Dedifferentiated amniotic fluid mesenchymal stem cell (primary cell): ENCODE data around the gene COX7A2L.

ENCODE experiments used
- DNase-seq: peaks from one replicate; pipeline ENCODE4 v3.0.0-alpha.2; 2016; ENCODE audit errors: extremely low spot score

COX7A2L gene

DNA sequence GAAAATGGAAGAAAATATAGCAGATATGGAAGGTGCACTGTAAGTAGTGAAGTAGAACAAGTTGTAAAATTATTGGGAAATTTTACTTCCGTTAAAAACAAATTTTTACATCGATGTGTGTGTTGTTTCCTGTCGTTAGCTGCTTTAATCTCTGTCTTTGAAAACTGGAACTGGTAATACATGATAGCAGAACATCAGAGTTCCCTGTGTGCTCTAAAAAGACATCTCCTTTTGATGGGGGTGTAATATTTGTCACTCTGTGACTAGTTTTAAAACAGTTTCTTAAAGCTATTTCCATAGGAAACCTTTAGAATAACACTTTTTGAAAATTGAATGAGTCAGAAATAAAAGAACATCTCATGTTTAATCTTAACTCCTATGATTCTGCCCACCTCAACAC lies 43.5 kb downstream of the COX7A2L start:
- DNase-seq, result no peak

DNA sequence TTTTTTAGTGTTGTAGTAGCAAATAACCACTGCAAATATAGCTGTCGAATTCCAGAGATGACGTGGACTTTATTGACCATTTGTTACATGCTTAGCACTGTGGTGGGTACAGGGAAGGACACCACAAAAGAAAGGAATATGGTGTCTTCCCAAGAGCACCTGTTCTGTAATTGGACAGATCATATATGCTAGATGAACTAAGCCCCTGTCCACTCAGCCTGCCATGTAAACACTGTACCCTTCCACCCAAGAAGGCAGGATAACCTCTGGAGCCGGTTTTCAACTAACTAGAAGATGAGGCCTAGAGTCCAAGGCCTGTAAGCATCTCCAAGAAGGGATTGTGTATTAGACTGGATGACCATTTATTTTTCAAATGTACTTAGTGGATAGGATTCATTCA lies 44.1 kb downstream of the COX7A2L start:
- DNase-seq, result no peak

DNA sequence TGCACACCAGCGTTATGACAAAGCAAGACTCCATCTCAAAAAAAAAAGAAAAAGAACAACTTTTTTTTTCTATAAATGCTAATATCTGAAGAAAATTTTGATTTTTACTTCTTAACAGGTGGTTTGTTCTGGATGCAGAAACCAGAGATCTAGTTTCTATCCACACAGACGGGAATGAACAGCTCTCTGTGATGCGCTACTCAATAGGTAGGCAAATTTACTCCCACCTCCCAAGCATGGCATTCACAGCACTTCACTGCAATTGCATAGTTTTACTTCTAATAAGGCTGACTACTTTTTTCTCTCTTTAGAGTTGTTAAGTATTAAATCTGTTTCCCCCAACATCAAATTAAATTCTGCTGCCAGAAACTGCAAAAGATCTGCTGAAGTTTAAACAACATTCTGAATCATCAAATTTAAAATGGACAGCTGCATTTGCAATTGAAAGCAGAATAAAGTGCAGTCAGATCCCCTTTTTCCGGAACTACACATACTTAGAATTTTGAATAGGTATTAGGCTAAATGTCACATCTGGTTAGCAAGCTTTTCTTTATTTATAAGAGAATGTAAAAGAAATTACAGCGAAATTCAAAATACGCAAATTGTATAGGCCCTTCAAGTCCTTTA lies 45.1 kb downstream of the COX7A2L start:
- DNase-seq, result no peak

DNA sequence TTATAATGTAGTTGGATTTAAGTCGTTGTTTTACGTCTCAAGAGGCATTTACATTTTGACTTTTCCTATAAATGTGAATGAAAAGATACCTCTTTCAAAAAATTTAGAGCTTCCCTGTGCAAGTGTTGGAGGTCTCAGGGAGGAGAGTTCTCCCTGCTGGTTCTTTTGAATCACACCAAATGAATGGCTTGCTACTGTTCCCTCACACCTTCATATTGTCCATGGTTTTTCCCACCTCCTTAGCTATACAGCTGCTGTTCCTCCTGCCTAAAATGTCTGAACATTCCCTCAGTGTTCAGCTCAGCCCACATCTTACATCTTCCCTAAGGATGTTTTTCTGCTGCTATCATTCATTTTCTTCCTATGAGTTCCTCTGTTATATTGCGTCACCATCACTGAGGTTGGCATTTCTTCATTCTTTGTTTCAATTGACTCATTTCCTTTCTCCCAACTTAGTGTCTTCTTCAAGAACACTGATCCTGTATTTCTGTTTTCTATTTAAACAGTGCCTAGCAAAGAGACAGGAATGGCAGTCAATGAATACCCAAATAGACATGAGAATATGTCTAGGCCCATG lies 46.0 kb downstream of the COX7A2L start:
- DNase-seq, result peak; percentile 71

DNA sequence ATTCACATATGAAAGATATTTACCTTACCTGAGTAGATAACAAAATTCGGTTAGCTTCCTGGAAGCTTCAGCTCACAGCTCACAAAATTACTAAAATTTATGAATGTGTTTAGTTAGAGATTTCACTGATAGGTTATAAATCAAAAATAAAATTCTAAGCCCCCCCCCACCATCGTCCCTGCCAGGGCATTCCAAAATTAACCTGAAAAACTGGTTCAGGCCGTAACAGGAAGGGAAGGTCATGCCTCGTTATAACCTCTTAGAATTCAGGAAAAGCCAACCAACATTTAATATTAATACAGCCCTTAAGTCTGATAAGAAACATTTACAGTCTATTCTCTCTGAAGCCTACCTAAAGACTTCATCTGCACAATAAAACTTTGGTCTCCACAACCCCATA lies 48.9 kb downstream of the COX7A2L start:
- no peak for DNase-seq

DNA sequence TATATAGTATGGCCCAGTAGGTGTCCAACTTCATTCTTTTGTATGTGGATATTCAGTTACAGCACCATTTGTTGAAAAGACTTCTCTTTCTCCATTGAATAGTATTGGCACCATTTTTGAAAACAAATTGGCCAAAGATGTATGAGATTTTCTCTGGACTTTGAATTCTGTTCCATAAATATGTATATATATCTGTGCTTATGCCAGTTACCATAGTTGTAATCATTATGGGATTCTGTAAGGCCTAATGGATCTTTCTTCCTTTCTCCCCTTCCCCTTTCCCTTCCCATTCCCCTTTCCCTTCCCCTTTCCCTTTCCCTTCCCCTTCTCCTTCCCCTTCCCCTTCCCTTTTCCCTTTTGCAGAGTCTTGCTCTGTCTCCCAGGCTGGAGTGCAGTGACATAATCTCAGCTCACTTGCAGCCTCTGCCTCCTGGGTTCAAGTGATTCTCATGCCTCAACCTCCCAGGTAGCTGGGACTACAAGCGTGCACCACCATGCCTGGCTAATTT lies 51.0 kb downstream of the COX7A2L start:
- DNase-seq, result no peak

DNA sequence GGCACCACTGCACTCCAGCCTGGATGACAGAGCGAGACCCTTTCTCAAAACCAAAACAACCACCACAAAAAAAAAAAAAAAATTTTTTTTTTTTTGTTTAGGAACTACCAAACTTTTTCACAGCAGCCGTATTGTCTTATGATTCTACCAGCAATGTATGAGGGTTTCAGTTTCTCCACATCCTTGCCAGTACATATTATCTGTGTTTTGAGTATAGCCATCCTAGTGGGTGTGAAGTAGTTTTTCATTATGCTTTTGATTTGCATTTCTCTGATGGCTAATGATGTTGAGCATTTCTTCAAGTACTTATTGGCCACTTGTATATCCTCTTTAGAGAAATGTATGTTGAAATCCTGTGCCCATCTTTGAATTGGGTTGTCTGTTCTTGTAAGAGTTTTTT lies 51.7 kb downstream of the COX7A2L start:
- no peak for DNase-seq

DNA sequence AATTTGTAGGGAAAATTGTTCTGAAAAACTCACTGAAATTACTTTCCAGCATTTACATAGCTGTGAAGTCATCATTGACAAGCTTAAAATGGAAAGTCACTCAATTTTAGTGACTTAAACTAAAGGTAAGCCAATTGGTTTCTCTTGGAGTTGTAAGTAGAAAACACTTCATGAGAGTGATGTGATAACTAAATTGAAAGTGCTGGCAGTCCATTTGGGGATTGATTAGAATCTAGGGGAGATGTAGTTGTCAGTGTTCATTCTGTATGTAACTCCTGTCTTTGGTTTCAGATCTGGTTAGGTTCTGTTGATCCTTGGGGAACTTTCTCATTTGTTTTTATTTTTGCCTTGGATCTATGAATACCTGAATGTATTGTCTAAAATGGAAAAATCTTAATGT lies 53.8 kb downstream of the COX7A2L start:
- no peak for DNase-seq

DNA sequence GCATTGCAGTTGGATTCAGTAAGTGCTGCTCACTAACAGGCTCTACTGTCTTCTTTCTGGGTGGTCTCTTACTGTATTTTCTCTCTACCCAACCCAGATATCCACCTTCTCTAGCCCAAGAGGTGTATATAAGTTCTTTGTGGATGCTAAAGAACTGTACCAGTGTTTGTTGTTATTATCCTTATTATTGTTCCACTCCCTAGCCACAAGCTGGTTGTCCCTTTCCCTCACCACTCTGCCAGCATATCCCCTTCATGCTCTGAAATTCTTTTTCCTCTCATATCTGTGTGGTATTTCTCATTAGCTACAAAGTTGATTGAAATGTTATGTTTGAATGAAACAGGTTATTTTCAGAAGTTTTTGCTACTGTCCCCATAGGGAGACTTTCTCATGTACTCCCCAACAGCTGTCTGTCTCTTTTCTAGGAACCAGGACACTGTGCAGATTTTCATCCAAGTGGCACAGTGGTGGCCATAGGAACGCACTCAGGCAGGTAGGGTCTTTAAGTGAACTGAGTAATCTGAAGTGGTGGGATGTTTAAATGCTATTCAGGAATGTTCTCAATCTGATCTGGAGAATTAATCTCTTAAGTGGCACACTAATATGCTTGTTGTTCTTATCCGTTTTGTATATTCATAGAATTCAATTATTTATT lies 56.8 kb downstream of the COX7A2L start:
- DNase-seq, result no peak

DNA sequence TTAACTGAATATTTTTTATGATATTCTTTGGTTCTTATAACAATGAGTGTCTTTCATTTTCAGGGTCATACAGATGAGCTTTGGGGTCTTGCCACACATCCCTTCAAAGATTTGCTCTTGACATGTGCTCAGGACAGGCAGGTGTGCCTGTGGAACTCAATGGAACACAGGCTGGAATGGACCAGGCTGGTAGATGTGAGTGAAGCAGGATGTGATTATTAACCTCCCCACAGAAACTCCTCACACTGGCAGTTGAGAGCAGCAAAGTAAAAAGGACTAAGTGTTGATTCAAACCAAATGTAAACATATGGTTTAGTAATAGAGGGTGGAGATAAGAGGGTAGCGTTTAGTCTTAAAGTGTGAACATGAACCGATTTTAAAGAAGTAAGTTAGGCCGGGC lies 57.8 kb downstream of the COX7A2L start:
- no peak for DNase-seq

DNA sequence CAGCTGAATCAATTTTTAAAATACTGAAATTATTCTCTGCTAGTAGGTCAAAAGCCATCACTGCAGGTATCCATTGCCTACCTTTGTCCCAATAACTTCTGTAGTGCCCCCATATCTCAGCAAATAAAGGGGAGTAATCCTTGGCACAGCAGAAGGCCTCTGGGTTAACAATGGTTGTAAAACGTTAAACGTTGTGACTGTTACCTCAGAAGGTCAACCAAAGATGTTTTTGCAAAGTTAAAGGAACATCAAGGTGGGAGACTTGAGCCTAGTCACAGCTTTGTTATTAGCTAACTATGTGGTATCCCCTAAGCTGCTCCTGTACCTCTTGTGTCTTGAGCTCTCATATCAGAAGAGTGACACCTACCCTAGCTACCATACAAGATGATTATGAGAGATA lies 60.5 kb downstream of the COX7A2L start:
- no peak for DNase-seq
